G401.6 (cell line): Measurements from ENCODE around the gene UBXN11.
A peak's percentile ranks its signal among the peaks of the same experiment; 100 is the strongest.

Experiments
- FAIRE-seq: peaks from 2 replicates; lab custom pipeline; 2012; peaks lifted over from hg19 to GRCh38; lab: Jason Lieb, UNC

The UBXN11 gene

GRCh38 chr1:26285366-26286063 lies 20.9 kb downstream of the UBXN11 start:
- no peak for FAIRE-seq

GRCh38 chr1:26284597-26285347 lies 21.7 kb downstream of the UBXN11 start:
- FAIRE-seq, result no peak

- FAIRE-seq, result no peak
Observed at GRCh38 chr1:26283871-26284596, 22.4 kb downstream of the UBXN11 start.

GRCh38 chr1:26283279-26283853 lies 23.1 kb downstream of the UBXN11 start:
- FAIRE-seq, result no peak

GRCh38 chr1:26282401-26282918 lies 24.0 kb downstream of the UBXN11 start:
- no peak for FAIRE-seq

- no peak for FAIRE-seq
Observed at GRCh38 chr1:26281971-26282370, 24.5 kb downstream of the UBXN11 start.

- FAIRE-seq, result no peak
Observed at GRCh38 chr1:26281091-26281958, 25.1 kb downstream of the UBXN11 start.

- FAIRE-seq, result no peak
Observed at GRCh38 chr1:26280333-26281042, 25.9 kb downstream of the UBXN11 start.

- FAIRE-seq, result no peak
Observed at GRCh38 chr1:26279456-26280332, 26.7 kb downstream of the UBXN11 start, which contains the start of gene SH3BGRL3. Gene SH3BGRL3 (plus strand): TSS chr1:26280086. CDS start chr1:26280156, 70 bp downstream.

- no peak for FAIRE-seq
Observed at GRCh38 chr1:26278724-26279455, 27.5 kb downstream of the UBXN11 start.

- FAIRE-seq, result no peak
Observed at GRCh38 chr1:26278303-26278702, 28.1 kb downstream of the UBXN11 start.

GRCh38 chr1:26277719-26278118 lies 28.7 kb downstream of the UBXN11 start:
- no peak for FAIRE-seq

GRCh38 chr1:26277261-26277661 lies 29.2 kb downstream of the UBXN11 start:
- FAIRE-seq, result no peak

- no peak for FAIRE-seq
Observed at GRCh38 chr1:26276432-26276838, 30.0 kb downstream of the UBXN11 start.

GRCh38 chr1:26275580-26276431 lies 30.6 kb downstream of the UBXN11 start:
- peak; percentile 79 for FAIRE-seq

- FAIRE-seq, result no peak
Observed at GRCh38 chr1:26274801-26275425, 31.5 kb downstream of the UBXN11 start.

GRCh38 chr1:26269198-26269550 lies 37.3 kb downstream of the UBXN11 start:
- FAIRE-seq, result no peak
